H1 (cell line): Measurements from ENCODE around the gene SYTL5. TPM values are rescaled to one million over a fixed set of nuclear protein-coding genes. Genes with fewer than 3 reads are reported as not detected.

Source experiments
- CTCF ChIA-PET: fragments of 300-600 bp; sonication (Branson Sonifier 250); formaldehyde crosslinking; loops from one replicate; lab custom pipeline; 2021; ENCODE audit not compliant: partially characterized antibody; lab: Charles Lee
- POLR2A ChIA-PET: fragments of 300-600 bp; sonication (Branson Sonifier 250); formaldehyde crosslinking; loops from one replicate; lab custom pipeline; 2021; ENCODE audit warnings: inconsistent platforms; ENCODE audit not compliant: partially characterized antibody; lab: Charles Lee
- DNase-seq, 2 experiments: peaks; one replicate each; pipeline versions ENCODE4 v3.0.0 to v3.0.0-alpha.2; 2010 to 2022; ENCODE audit warnings: low spot score in 2 of 2, low read depth in 1 of 2, mixed read lengths in 1 of 2
- FAIRE-seq: peaks from 2 replicates; lab custom pipeline; 2011; peaks lifted over from hg19 to GRCh38; lab: Jason Lieb, UNC
- H2AFZ ChIP-seq: 2 replicates; pipeline ENCODE4 v1.8.1; 2012; ENCODE audit warnings: low read length, inconsistent platforms
- H2AK5ac ChIP-seq: 2 replicates; pipeline ENCODE4 v1.6.1; 2013; ENCODE audit warnings: low read depth, low read length
- H2BK120ac ChIP-seq: replicated peaks from 2 replicates; pipeline ENCODE3; 2013; ENCODE audit warnings: low read depth, low read length, inconsistent platforms
- H2BK12ac ChIP-seq: 2 replicates; pipeline ENCODE4 v1.6.1; 2013; ENCODE audit warnings: low read depth, low read length
- H2BK15ac ChIP-seq: 2 replicates; pipeline ENCODE4 v1.6.1; 2013; ENCODE audit warnings: low read length
- H2BK20ac ChIP-seq: 2 replicates; pipeline ENCODE4 v1.6.1; 2013; ENCODE audit warnings: low read length
- H2BK5ac ChIP-seq: 2 replicates; pipeline ENCODE4 v1.6.1; 2013; ENCODE audit warnings: low read depth, low read length
- H3K14ac ChIP-seq: 2 replicates; pipeline ENCODE4 v1.6.1; 2013; ENCODE audit warnings: inconsistent platforms; ENCODE audit not compliant: insufficient read length
- H3K18ac ChIP-seq: 2 replicates; pipeline ENCODE4 v1.6.1; 2013; ENCODE audit warnings: low read length; ENCODE audit errors: extremely low read depth
- H3K23ac ChIP-seq: 2 replicates; pipeline ENCODE4 v1.6.1; 2013; ENCODE audit warnings: inconsistent platforms; ENCODE audit not compliant: insufficient read length
- H3K23me2 ChIP-seq: 2 replicates; pipeline ENCODE4 v1.6.1; 2013; ENCODE audit warnings: low read depth, low read length
- H3K27ac ChIP-seq: 2 replicates; pipeline ENCODE4 v1.6.1; 2011; ENCODE audit warnings: low read depth, low read length, inconsistent platforms
- H3K27me3 ChIP-seq, 4 experiments: replicated peaks in 1 of 4; 1 replicate in 1 of 4; 2 replicates in 3 of 4; pipeline versions ENCODE4 v1.6.1 to v1.8.1; 2011 to 2013; ENCODE audit warnings: low read length in 3 of 4, mild to moderate bottlenecking in 3 of 4, inconsistent platforms in 2 of 4, mixed read lengths in 2 of 4, moderate library complexity in 1 of 4; ENCODE audit not compliant: control insufficient read depth in 3 of 4, insufficient read depth in 3 of 4; ENCODE audit errors: extremely low read depth in 1 of 4
- H3K36me3 ChIP-seq, 4 experiments: 2 replicates each; pipeline versions ENCODE4 v1.6.1 to v1.8.1; 2011 to 2013; ENCODE audit warnings: mild to moderate bottlenecking in 4 of 4, low read length in 3 of 4, moderate library complexity in 2 of 4, control low read depth in 1 of 4, inconsistent platforms in 1 of 4; ENCODE audit not compliant: insufficient read depth in 4 of 4, control insufficient read depth in 2 of 4
- H3K4ac ChIP-seq: replicated peaks from 2 replicates; pipeline ENCODE3; 2013; ENCODE audit warnings: low read length, low read depth, mixed read lengths, inconsistent platforms; ENCODE audit not compliant: insufficient read length
- H3K4me1 ChIP-seq, 4 experiments: replicated peaks in 1 of 4; 1 replicate in 1 of 4; 2 replicates in 3 of 4; pipeline versions ENCODE4 v1.6.1 to v1.8.1; 2011 to 2013; ENCODE audit warnings: low read length in 3 of 4, inconsistent platforms in 2 of 4, mixed read lengths in 1 of 4; ENCODE audit not compliant: insufficient read depth in 4 of 4, control insufficient read depth in 3 of 4
- H3K4me2 ChIP-seq, 2 experiments: 2 replicates each; pipeline versions ENCODE4 v1.6.1 to v1.8.1; 2011 to 2013; ENCODE audit warnings: low read depth in 2 of 2, low read length in 2 of 2, control low read depth in 1 of 2, inconsistent platforms in 1 of 2, mild to moderate bottlenecking in 1 of 2; ENCODE audit not compliant: insufficient read depth in 1 of 2
- H3K4me3 ChIP-seq, 4 experiments: fragments of 200-600, 300-600 bp in 1 of 4; sonication (generic), shearing (Covaris generic), sonication (Bioruptor Twin) in 1 of 4; 2 replicates each; pipeline versions ENCODE4 v1.5.1 to v1.8.1; 2011 to 2016; ENCODE audit warnings: low read length in 4 of 4, low read depth in 3 of 4, control low read depth in 2 of 4, inconsistent platforms in 2 of 4, mild to moderate bottlenecking in 2 of 4, mixed read lengths in 1 of 4, moderate library complexity in 1 of 4; ENCODE audit not compliant: insufficient read depth in 2 of 4; ENCODE audit errors: extremely low read depth in 1 of 4
- H3K56ac ChIP-seq: replicated peaks from 2 replicates; pipeline ENCODE3; 2013; ENCODE audit warnings: low read depth, mild to moderate bottlenecking, mixed read lengths, low read length, inconsistent platforms; ENCODE audit not compliant: insufficient read length
- H3K79me1 ChIP-seq: 2 replicates; pipeline ENCODE4 v1.6.1; 2013; ENCODE audit warnings: low read depth, low read length, control low read depth
- H3K79me2 ChIP-seq, 2 experiments: 2 replicates each; pipeline versions ENCODE4 v1.6.1 to v1.8.1; 2012 to 2013; ENCODE audit warnings: low read length in 2 of 2, mild to moderate bottlenecking in 2 of 2, inconsistent platforms in 1 of 2; ENCODE audit not compliant: insufficient read depth in 2 of 2, control insufficient read depth in 1 of 2
- H3K9ac ChIP-seq, 4 experiments: replicated peaks in 1 of 4; 1 replicate in 1 of 4; 2 replicates in 3 of 4; pipeline versions ENCODE4 v1.6.1 to v1.8.1; 2011 to 2013; ENCODE audit warnings: low read depth in 3 of 4, low read length in 3 of 4, control low read depth in 2 of 4, mild to moderate bottlenecking in 2 of 4, moderate library complexity in 2 of 4, inconsistent platforms in 1 of 4; ENCODE audit errors: extremely low read depth in 1 of 4
- H3K9me3 ChIP-seq, 2 experiments: 2 replicates each; pipeline versions ENCODE4 v1.6.1 to v1.8.1; 2012 to 2013; ENCODE audit warnings: mild to moderate bottlenecking in 2 of 2, moderate library complexity in 2 of 2, control low read depth in 1 of 2, inconsistent platforms in 1 of 2, low read depth in 1 of 2, low read length in 1 of 2, mixed read lengths in 1 of 2; ENCODE audit not compliant: insufficient read depth in 2 of 2
- H4K20me1 ChIP-seq, 2 experiments: replicated peaks in 1 of 2; 2 replicates each; pipeline versions ENCODE3 to v1.8.1; 2011 to 2013; ENCODE audit warnings: inconsistent platforms in 2 of 2, low read length in 2 of 2, mild to moderate bottlenecking in 1 of 2; ENCODE audit not compliant: insufficient read depth in 2 of 2, control insufficient read depth in 1 of 2
- H4K5ac ChIP-seq: 2 replicates; pipeline ENCODE4 v1.6.1; 2013; ENCODE audit warnings: low read length, low read depth, mixed read lengths, inconsistent platforms; ENCODE audit not compliant: insufficient read length
- H4K8ac ChIP-seq: 2 replicates; pipeline ENCODE4 v1.8.0; 2013; ENCODE audit warnings: mild to moderate bottlenecking, moderate library complexity, low read length, inconsistent platforms; ENCODE audit not compliant: insufficient read depth; ENCODE audit errors: extremely low read depth
- H4K91ac ChIP-seq: replicated peaks from 2 replicates; pipeline ENCODE3; 2013; ENCODE audit warnings: low read length, mixed read lengths, inconsistent platforms; ENCODE audit not compliant: insufficient read length
- BCL11A ChIP-seq, 2 experiments: IDR thresholded peaks; one replicate each; pipeline ENCODE4 v1.6.1; 2011; ENCODE audit warnings: low read depth in 2 of 2, low read length in 2 of 2, mild to moderate bottlenecking in 2 of 2
- CEBPB ChIP-seq: IDR thresholded peaks from 2 replicates; pipeline ENCODE4 v1.6.1; 2012; ENCODE audit warnings: low read depth, low read length
- CREB1 ChIP-seq: IDR thresholded peaks from 2 replicates; pipeline ENCODE4 v1.6.1; 2012; ENCODE audit warnings: inconsistent platforms
- CTBP2 ChIP-seq: IDR thresholded peaks from 2 replicates; pipeline ENCODE4 v1.7.0; 2011; ENCODE audit warnings: borderline replicate concordance, mild to moderate bottlenecking, moderate library complexity, mixed read lengths, low read length; ENCODE audit not compliant: insufficient read depth, insufficient read length
- HDAC2 ChIP-seq, 2 experiments: fragments of 300-600 bp in 1 of 2; sonication (generic) in 1 of 2; IDR thresholded peaks; 2 replicates each; pipeline ENCODE4 v1.6.1; 2011 to 2012; ENCODE audit warnings: low read depth in 2 of 2, low read length in 2 of 2, mild to moderate bottlenecking in 2 of 2, moderate library complexity in 2 of 2, borderline replicate concordance in 1 of 2, inconsistent platforms in 1 of 2
- KDM1A ChIP-seq: fragments of 200-600, 300-600 bp; sonication (generic); IDR thresholded peaks from 2 replicates; pipeline ENCODE4 v1.7.1; 2016; ENCODE audit warnings: mild to moderate bottlenecking, low read length, borderline replicate concordance
- KDM4A ChIP-seq: IDR thresholded peaks from one replicate; pipeline ENCODE4 v1.7.1; 2012; ENCODE audit warnings: low read depth, mild to moderate bottlenecking, moderate library complexity, low read length, inconsistent platforms; ENCODE audit not compliant: severe bottlenecking
- POLR2A ChIP-seq, 2 experiments: IDR thresholded peaks; 1 replicate in 1 of 2; 2 replicates in 1 of 2; pipeline ENCODE4 v1.6.1; 2011; ENCODE audit warnings: low read depth in 2 of 2, low read length in 2 of 2, mild to moderate bottlenecking in 2 of 2; ENCODE audit errors: control extremely low read depth in 1 of 2
- RNF2 ChIP-seq: fragments of 200-900, 300-1000 bp; sonication (generic); IDR thresholded peaks from 2 replicates; pipeline ENCODE4 v1.7.1; 2016; ENCODE audit warnings: borderline replicate concordance, low read depth, mild to moderate bottlenecking, antibody characterized with exemption, low read length; ENCODE audit not compliant: poor library complexity, severe bottlenecking; ENCODE audit errors: missing control alignments
- SRF ChIP-seq: IDR thresholded peaks from 2 replicates; pipeline ENCODE4 v1.6.1; 2011; ENCODE audit warnings: mild to moderate bottlenecking, low read depth, low read length, moderate library complexity
- SUZ12 ChIP-seq: fragments of 200-600 bp; sonication (generic); IDR thresholded peaks from 2 replicates; pipeline ENCODE4 v1.6.1; 2012; ENCODE audit warnings: mild to moderate bottlenecking, inconsistent platforms, low read length, moderate library complexity, mixed read lengths
- TEAD4 ChIP-seq: IDR thresholded peaks from 2 replicates; pipeline ENCODE4 v1.6.1; 2012; ENCODE audit warnings: low read depth, low read length, inconsistent platforms, mixed read lengths
- polyA plus RNA-seq, 7 experiments: library from polyadenylated mRNA; depleted of rRNA in 3 of 7; stranded (reverse) in 5 of 7; unstranded in 2 of 7; fragments of >200 nt in 5 of 7; fragments of 200-250 nt in 2 of 7; gene quantifications; 1 replicate in 5 of 7; 2 replicates in 1 of 7; 4 replicates in 1 of 7; pipeline versions ENCODE4 v1.2.1 to v1.2.3, GENCODE V29; 2011 to 2013; ENCODE audit warnings: missing spikeins in 2 of 7, mixed read lengths in 2 of 7
- total RNA-seq: library from RNA; stranded (reverse); fragmentation: NEBNext Ultra II Directional; extraction: Animal tissue kit (Norgen Biotek cat#: 25700); gene quantifications from 2 replicates; pipeline ENCODE4 v1.2.1, GENCODE V29; 2021
- TF ChIP-seq, protein P1 (sequence below): IDR thresholded peaks from 2 replicates; pipeline ENCODE4 v1.6.1; 2012; ENCODE audit warnings: inconsistent platforms
- TF ChIP-seq, protein P2 (sequence below): IDR thresholded peaks from 2 replicates; pipeline ENCODE4 v1.6.1; 2011; ENCODE audit warnings: low read length, improper control_type of control experiment

Gene SYTL5
- total and polyA plus RNA-seq, 2 of the 8 experiments (the other 6 are each of a cell fraction or from before 2014, with no cell fraction given) = 0.15 to 0.52 TPM

DNA sequence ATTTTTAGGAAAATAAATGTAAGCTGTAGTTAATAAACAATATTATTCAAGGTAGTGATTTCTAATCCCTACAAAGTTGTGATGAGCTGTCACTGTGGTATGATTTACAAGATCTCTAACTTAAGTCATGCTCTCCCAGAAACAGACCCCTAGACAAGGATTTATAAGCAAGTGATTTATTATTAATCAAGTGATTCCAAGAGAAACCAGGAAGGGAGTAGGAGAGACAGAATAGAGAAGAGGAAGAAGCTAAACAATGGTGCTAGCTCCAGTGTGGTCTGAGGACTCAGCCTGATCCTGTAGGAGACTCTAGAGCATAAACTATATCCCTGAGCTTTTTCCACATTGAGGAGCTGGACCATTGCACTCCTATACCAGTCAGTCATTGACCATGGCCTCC is 73.1 kb downstream of the SYTL5 start:
- Histone ChIP-seq H3K23ac (no peak overlapping the region), H2BK20ac (no peak overlapping the region), H4K91ac (no peak overlapping the region), H3K9me3 (no peaks in the 10 kb centered on the region), H2AK5ac (no peak overlapping the region), H3K18ac (no peak overlapping the region), H3K27me3 (no peaks in the 10 kb centered on the region), H3K4me1 (no peaks in the 10 kb centered on the region), H3K4me3 (no peak overlapping the region), H2BK5ac (no peak overlapping the region), H3K79me1 (no peaks in the 10 kb centered on the region), H4K5ac (no peak overlapping the region), H3K56ac (no peak overlapping the region), H2AFZ (no peak overlapping the region), H3K4me2 (no peak overlapping the region), H2BK120ac (no peak overlapping the region), H3K27ac (no peak overlapping the region), H2BK12ac (no peak overlapping the region), H2BK15ac (no peak overlapping the region), H3K36me3 (no peaks in the 10 kb centered on the region), H3K23me2 (no peaks in the 10 kb centered on the region), H3K9ac (no peak overlapping the region), H3K14ac (no peak overlapping the region), H4K20me1 (no peaks in the 10 kb centered on the region), H3K79me2 (no peaks in the 10 kb centered on the region), H3K4ac (no peak overlapping the region), H4K8ac (no peak overlapping the region)
- ChIA-PET CTCF (interaction anchor here (0.6 kb wide), 1 partner anchor 11 kb away, joined by 3 read pairs; no protein-coding TSS in a partner anchor), POLR2A (no interaction called here)
- FAIRE-seq (no peak), DNase-seq (no peak)
- TF ChIP-seq CREB1 = no peak
- TF ChIP-seq CEBPB = no peak
- no peak for TF ChIP-seq SRF
- TF ChIP-seq HDAC2 (IDR thresholded peaks at IDR 0.05; ENCODE audit: borderline replicate concordance in 1 of 2, low read depth in 2 of 2, low read length in 2 of 2) = no peak
- no peak for TF ChIP-seq SUZ12
- TF ChIP-seq, protein P1, sequence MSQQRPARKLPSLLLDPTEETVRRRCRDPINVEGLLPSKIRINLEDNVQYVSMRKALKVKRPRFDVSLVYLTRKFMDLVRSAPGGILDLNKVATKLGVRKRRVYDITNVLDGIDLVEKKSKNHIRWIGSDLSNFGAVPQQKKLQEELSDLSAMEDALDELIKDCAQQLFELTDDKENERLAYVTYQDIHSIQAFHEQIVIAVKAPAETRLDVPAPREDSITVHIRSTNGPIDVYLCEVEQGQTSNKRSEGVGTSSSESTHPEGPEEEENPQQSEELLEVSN = no peak
- TF ChIP-seq, protein P2, sequence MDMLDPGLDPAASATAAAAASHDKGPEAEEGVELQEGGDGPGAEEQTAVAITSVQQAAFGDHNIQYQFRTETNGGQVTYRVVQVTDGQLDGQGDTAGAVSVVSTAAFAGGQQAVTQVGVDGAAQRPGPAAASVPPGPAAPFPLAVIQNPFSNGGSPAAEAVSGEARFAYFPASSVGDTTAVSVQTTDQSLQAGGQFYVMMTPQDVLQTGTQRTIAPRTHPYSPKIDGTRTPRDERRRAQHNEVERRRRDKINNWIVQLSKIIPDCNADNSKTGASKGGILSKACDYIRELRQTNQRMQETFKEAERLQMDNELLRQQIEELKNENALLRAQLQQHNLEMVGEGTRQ = no peak
- TF ChIP-seq TEAD4 = no peak
- TF ChIP-seq POLR2A (IDR thresholded peaks at IDR 0.05; ENCODE audit: control extremely low read depth in 1 of 2, low read depth in 2 of 2, low read length in 2 of 2) = no peak
- no peak for TF ChIP-seq KDM1A
- TF ChIP-seq RNF2 = no peak
- no peak for TF ChIP-seq CTBP2
- TF ChIP-seq BCL11A (IDR thresholded peaks at IDR 0.05; ENCODE audit: low read depth in 2 of 2, low read length in 2 of 2) = no peak
- no peak for TF ChIP-seq KDM4A
